Uterus (tissue), 2 donors: Measurements from ENCODE around the gene SEMA3D.

Experiments
- CTCF ChIP-seq, 4 experiments: fragments of 200-600 bp in 2 of 4; fragments of 450-650 bp in 2 of 4; sonication (generic) in 2 of 4; IDR thresholded peaks; one replicate each; pipeline ENCODE4 v1.5.1; 2016 to 2019; ENCODE audit warnings: antibody characterized with exemption in 4 of 4, mild to moderate bottlenecking in 2 of 4, moderate library complexity in 1 of 4
- POLR2A ChIP-seq, 2 donors: fragments of 450-650 bp; IDR thresholded peaks; one replicate each; pipeline ENCODE4 v1.6.1; 2016; ENCODE audit warnings: antibody characterized with exemption in 2 of 2, mild to moderate bottlenecking in 1 of 2, moderate library complexity in 1 of 2

GRCh38 chr7:84970670-84971069 is 216.2 kb downstream of the SEMA3D start:
- TF ChIP-seq CTCF (IDR thresholded peaks at IDR 0.05) = no peak
- no peak for TF ChIP-seq POLR2A (IDR thresholded peaks at IDR 0.05)
